ENCODE data around the gene USP54.

DNA sequence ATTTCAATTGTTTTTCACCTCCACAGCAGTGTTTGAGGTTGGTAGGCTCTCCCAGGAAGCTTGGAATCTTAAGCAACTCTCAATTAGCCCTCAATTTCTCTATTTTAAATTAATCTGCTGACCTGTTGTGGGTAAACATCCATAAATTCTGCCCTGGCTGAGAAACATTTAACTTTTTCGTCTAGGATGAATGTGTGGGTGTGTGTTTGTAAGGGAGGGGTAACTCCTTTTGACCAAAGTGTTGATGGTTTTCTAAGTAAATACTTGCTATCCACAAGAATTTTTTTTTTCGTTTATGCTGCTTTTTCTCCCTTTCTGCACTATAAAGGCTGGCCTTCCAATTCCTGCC, 96.3 kb downstream of the USP54 start:
- TF ChIP-seq, protein P1, sequence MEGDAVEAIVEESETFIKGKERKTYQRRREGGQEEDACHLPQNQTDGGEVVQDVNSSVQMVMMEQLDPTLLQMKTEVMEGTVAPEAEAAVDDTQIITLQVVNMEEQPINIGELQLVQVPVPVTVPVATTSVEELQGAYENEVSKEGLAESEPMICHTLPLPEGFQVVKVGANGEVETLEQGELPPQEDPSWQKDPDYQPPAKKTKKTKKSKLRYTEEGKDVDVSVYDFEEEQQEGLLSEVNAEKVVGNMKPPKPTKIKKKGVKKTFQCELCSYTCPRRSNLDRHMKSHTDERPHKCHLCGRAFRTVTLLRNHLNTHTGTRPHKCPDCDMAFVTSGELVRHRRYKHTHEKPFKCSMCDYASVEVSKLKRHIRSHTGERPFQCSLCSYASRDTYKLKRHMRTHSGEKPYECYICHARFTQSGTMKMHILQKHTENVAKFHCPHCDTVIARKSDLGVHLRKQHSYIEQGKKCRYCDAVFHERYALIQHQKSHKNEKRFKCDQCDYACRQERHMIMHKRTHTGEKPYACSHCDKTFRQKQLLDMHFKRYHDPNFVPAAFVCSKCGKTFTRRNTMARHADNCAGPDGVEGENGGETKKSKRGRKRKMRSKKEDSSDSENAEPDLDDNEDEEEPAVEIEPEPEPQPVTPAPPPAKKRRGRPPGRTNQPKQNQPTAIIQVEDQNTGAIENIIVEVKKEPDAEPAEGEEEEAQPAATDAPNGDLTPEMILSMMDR (IDR thresholded peaks at IDR 0.05; ENCODE audit: insufficient read depth, low read length), result no peak
- TF ChIP-seq POLR2AphosphoS5 (IDR thresholded peaks at IDR 0.05; ENCODE audit: low read depth), result no peak
- no peak for TF ChIP-seq GABPA (IDR thresholded peaks at IDR 0.05; ENCODE audit: low read depth)
- TF ChIP-seq, protein P2, sequence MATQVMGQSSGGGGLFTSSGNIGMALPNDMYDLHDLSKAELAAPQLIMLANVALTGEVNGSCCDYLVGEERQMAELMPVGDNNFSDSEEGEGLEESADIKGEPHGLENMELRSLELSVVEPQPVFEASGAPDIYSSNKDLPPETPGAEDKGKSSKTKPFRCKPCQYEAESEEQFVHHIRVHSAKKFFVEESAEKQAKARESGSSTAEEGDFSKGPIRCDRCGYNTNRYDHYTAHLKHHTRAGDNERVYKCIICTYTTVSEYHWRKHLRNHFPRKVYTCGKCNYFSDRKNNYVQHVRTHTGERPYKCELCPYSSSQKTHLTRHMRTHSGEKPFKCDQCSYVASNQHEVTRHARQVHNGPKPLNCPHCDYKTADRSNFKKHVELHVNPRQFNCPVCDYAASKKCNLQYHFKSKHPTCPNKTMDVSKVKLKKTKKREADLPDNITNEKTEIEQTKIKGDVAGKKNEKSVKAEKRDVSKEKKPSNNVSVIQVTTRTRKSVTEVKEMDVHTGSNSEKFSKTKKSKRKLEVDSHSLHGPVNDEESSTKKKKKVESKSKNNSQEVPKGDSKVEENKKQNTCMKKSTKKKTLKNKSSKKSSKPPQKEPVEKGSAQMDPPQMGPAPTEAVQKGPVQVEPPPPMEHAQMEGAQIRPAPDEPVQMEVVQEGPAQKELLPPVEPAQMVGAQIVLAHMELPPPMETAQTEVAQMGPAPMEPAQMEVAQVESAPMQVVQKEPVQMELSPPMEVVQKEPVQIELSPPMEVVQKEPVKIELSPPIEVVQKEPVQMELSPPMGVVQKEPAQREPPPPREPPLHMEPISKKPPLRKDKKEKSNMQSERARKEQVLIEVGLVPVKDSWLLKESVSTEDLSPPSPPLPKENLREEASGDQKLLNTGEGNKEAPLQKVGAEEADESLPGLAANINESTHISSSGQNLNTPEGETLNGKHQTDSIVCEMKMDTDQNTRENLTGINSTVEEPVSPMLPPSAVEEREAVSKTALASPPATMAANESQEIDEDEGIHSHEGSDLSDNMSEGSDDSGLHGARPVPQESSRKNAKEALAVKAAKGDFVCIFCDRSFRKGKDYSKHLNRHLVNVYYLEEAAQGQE (IDR thresholded peaks at IDR 0.05; ENCODE audit: insufficient replicate concordance, low read depth), result no peak
- TF ChIP-seq SPI1 (IDR thresholded peaks at IDR 0.05; ENCODE audit: borderline replicate concordance, low read depth), result no peak
